Erythroblast (primary cell): ENCODE measurements around the gene PAX6.

Source experiments
- GATA1 ChIP-seq: IDR thresholded peaks from 2 replicates; pipeline ENCODE4 v1.6.1; 2011; ENCODE audit warnings: low read depth, mild to moderate bottlenecking, control low read depth, low read length, moderate library complexity
- POLR2A ChIP-seq: IDR thresholded peaks from 2 replicates; pipeline ENCODE4 v1.6.1; 2011; ENCODE audit warnings: mild to moderate bottlenecking, low read length

GRCh38 chr11:31856248-31856647 is 45.1 kb upstream of the PAX6 start:
- TF ChIP-seq POLR2A (no peak), GATA1 (no peak)
